Activated T-cell treated with anti-CD3 and anti-CD28 coated beads for 4 hours (primary cell): ENCODE results near the gene ALOX5AP.
A peak's percentile ranks its signal among the peaks of the same experiment; 100 is the strongest.
"Not testable (repeated sequence)": the region's sequence is repeated elsewhere in the genome, so short reads cannot be mapped to it uniquely, and the experiment has no call there.

Source experiments
- DNase-seq: peaks from one replicate; pipeline ENCODE4 v3.0.0-alpha.2; 2020

ALOX5AP gene

DNA sequence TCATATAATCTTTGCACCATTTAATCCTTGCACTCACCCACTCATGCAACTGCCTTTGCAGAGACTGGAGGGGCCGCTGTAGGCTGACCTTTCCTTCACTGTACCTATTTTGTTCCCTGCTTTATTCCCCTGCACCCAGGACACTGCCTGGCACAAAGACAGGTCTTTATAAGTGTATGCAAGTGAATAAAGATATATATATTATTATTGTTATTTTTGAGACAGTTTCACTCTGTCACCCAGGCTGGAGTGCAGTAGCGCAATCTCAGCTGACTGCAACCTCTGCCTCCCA is 3.8 kb downstream of the ALOX5AP start:
- no peak for DNase-seq

DNA sequence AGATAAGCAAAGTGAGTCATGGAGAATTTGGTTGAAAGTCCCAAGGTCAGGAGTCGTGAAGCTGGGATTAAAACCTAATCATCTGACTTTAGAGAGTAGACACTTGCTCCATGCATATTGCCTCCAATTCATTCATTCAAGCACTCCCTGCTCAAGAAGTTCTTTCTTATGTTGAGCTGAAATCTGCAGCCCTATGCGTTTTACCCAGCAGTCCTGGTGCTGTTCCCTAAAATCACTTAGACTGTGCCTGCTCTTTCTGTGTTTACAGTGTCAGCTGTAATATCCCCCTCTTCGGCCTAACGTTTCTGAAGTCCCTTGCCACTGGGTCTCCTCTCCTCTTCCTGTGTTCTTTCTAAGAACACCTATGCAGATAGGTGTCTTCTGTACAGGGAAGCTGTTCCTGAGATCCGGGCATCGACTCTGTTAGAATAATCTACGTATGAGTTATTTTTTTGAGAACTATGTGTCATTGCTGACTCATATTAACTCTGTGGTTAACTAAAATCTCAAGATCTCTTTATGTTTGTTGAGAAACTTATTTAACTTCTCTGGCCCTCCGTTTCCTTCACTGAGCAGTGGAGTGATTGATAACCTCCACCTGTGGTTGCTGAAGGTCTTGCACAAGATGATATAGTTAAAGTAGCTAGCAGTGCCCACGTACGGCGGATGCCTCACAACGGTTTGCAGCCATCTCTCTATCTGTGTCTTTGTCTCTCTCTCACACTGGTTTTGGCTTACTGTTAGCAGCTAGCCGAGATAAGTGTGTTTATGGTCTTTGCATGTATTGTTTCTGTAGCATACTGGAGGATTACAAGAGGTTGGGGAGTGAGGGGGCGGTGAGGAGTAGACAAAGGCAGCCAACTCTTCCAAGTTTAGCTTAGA is 4.7 kb downstream of the ALOX5AP start:
- DNase-seq, result peak; percentile 44

DNA sequence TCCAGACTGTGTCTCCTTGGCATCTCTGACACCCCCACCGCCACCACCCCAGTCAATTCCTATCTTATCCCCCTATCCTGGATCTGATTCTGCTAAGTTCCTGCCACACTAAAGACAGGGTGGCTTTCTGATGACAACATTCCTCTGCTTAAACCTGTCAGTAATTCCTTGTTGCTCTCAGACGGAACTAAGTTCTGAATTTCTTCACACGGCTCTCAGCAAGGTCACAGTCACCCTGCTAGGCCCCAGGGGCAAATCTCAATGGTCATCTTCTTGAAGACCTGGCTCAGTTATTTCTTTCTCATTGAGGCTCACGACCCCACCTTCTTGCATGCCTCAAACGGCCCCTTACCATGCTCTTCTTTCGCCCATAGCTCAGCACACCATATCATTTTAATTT is 7.6 kb downstream of the ALOX5AP start:
- DNase-seq, result no peak

DNA sequence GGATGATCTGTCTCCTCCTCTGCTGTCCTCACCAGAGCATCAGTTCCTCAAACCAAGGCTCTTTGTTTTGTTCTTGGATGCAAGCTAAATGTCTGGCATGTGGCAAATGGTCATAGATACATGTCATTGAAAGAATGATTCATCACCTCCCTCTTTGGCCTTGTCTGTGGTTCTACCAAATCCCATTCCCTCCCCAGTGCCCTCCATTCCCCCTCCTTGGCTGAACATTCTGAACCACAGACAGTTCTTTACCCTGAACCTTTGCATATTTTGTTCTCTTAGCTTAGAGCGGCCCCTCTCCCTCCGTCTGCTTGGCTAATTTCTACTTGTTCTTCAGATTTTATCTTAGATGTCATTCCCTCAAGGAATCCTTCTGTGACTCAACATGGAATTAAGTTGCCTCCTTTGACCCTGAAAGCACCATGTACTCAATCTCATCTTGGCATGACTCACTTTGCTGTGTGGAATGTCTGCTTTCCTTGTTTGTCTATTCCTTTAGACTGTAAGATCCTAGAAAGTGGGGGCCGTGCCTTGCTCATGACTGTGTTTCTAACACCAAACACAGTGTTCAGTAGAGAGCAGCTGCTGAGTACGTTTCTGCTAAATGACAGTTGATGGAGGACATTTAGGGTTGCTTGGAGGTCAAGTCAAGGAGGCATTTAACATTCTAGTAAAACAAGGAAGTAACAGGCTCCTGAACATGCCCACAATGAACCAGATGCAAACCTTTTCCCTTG is 8.1 kb downstream of the ALOX5AP start:
- DNase-seq, result no peak

DNA sequence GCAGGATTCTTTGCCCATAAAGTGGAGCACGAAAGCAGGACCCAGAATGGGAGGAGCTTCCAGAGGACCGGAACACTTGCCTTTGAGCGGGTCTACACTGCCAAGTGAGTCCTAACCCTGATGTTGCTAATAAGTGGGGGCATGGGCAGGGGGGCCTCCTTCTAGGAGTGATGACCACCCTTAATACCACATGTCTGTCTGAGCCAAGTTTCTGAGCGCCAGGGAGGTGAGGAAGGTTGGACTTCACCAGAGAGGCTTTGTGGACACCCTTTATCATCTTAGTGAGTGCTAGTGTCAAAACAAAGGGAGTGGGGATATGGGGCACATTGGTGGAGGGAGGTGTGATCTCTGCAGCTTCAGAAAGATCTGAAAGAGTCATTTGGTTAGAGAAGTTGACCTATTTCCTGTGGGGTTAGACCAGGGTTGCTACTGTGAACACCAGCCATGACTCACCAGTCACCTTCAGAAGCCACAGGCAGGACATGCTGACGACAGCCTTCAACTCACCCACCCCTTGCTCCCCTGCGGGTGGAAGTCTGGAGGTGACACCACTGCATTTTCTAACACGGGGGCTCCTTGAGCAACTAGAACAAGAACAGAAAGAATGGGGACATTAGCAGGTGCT is 8.8 kb downstream of the ALOX5AP start:
- peak; percentile 69 for DNase-seq

DNA sequence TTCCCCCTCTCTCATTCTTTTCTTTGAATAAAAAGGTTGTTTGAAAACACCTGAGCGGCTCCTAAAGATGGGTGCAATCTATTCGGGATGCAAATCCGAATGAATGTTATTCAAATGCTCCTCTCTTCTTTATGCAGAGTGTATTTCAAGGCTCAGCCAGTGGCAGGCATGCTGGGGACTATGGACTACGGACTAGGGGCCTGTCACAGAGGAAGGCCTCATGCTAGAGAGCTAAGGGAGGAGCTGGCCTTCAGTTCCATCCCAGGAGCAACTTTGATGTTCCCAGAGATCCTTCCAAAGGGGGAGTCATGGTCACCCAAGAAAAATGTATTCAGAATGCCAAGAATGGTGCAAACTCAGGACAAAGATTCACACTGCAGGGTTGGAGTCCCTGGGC is 9.3 kb downstream of the ALOX5AP start:
- no peak for DNase-seq

DNA sequence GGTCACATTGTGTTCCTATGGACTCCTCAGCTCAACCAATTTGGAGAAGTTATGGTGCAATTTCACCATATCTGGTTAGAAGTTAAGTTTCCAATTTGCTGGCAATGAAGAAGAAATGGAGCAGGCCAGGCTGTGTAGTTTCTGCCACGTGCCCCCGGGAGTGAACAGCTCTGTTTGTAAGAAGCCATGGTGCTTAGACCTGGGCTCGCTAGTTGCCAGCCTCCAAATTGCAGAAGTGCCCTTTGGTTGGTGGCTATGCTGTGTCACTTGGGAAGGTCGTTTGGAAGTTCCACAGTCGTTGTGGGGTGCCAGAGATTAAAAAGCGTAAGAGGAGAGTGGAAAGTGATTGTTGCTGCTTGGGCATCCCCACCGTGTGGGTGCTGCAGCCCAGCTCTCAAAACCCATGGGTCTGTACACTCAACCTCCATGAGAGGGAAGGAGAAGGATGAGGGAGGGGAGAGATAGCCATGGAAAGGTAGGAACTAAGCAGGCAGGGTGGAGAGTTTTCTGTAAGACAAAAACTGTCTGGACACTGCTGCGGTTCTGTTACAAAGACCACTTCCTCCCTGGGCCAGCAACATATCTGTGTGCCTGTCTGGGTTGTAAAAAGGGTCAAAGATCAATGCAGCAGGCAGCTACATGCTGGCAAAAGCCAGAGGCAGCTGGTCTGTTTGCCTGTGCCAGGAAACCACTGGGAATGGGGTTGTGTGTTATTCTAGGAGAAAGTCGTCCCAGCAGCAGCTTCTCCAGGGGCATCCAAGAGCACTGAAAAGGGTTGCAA is 10.8 kb downstream of the ALOX5AP start:
- DNase-seq, result no peak

DNA sequence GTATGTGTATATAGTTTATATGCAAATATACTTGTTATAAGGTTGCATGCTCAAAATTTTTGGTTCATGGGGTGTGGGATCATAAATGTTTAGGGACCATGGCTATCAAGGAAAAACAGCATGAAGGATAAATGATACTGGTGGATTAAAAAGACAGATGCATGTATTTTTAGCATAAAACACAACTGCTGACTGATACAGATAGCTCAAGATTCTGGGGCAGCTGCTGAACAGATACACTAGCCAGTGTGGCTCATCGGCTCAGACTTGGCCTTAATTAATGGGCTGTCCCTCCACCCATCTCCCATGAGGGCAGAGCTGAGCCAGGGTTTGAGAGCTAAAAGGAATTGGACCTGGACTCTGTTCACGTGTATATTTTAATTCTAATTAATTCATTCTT is 11.4 kb downstream of the ALOX5AP start:
- DNase-seq, result no peak

DNA sequence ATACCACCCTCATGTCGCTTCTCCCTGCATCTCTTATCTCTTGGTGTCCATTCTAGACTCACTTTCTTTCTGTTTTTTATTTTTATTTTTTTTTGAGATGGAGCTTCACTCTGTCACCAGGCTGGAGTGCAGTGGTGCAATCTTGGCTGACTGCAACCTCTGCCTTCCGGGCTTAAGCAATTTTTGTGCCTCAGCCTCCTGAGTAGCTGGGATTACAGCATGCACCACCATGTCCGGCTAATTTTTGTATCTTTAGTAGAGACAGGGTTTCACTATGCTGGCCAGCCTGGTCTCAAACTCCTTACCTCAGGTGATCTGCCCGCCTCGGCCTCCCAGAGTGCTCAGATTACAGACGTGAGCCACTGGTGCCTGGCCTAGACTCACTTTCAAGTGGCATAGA is 12.5 kb downstream of the ALOX5AP start:
- DNase-seq, result not testable (repeated sequence)

DNA sequence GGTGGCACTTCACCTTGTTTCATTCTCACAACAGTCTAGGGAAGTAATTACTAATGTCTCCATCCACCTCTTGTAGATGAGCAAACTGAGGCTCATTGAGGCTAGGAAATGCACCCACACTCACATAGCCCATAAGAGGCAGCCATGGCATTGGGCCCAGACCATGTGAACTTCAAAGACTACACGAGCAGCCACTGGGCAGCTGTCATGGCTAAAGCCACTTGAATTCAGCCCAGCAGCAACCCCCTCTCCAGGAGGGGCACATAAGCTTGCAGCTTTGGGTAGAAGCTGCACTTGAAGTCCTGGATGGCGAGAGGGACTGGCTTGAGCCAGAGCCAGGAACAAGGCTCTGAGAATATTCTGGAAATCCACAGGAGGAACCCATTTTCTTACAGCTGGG is 13.4 kb downstream of the ALOX5AP start:
- no peak for DNase-seq

DNA sequence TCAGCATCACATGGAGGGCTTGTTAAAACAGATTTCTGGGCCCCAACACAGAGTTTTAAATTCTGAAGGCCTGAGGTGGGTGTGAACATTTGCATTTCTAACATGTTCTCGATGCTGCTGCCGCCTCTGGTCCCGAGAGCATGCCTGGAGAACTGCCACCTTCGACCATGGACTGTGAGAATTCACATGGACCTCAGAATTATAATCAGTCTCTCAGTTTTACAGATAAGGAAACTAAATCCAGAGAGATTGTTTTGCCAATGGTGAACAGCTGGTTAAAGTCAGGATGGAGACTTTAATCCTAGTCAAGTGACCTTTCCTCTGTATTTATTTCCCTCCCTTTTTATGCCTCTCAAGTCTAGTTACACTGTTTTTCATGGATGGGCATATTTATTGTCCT is 14.7 kb downstream of the ALOX5AP start:
- DNase-seq, result no peak

DNA sequence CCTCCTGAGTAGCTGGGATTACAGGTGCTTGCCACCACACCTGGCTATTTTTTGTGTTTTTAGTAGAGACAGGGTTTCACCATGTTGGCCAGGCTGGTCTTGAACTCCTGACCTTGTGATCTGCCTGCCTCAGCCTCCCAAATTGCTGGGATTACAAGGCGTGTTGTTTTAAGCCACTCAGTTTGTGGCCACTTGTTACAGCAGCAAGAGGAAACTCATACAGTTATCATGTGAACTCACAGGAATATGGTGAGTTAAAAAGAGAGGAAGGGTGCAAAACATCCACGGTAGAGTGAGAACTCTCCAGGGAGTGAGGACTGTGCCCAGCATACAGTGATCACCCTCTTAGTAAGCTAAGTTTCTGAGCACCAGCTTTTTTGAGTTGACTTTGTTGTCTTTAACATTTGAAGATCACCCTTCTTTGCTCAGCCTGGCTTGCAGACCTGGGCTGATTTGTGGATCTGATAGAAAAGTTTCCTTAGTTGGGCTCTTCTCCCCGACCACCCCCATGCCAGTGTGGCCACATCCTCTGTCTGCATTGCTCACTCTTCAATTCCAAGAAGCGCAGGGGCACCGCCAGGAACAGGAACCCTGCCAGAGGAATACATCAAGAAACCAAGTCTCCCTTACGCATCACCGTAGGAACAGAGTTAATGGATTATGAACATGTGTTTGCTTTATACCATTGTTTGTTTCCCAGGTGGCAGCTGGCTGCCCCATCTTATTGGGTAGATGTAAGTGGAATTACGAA is 16.0 kb downstream of the ALOX5AP start:
- no peak for DNase-seq

DNA sequence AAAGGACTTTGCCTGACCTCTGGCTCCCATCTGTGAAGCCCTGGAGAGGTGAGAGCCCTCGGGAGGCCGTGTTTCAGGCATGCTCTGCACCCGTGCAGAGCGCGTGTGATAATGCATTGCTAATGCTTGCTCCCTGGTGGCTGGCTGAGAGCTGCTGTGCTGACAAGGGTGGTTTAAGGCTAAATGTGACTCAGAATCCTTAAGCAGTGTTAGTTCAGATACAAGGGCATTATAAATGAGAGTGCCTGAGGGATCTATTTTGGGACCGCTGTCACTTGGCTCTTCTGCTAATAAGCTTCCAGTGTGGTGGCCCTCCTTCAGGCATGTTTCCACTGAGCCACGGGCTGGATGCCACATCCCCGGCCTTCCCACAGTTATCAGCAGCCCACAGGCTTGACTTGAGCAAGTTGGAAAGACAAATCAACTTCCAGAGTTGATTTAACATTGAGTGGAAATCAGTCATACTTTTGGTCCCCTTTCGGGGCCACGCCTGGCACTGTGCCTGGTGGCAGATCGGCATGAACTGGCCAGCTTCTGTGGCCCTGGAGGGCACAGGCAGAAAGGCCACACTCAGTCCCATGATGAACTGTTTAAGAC is 17.0 kb downstream of the ALOX5AP start:
- DNase-seq, result no peak

DNA sequence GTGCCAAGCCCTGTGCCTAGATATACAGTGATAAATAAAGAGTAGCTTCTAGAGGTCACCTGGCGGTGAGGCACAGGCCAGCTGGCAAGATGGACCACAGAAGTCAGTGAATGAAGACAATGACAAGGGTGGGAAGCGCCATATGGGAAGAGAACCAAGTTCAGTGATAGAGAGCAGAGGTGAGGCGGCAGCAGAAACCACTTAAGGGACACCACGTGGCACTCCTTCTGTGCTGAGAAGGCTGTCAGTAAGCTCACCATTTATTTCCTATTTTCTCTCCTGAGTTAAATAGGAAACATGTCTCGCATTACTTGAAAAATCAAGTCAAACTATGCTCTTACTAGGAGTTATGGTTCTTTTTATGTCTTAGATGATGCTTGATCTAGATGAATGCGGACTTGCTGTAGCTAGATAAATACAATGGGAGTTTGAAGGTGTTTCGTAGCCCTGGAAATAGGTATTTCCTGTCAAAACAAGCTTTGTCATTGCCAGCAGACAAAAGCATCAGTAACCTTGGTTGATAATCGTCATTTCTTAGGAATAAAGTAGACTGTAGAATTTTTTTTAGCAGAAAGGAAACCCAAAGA is 17.8 kb downstream of the ALOX5AP start:
- DNase-seq, result no peak

DNA sequence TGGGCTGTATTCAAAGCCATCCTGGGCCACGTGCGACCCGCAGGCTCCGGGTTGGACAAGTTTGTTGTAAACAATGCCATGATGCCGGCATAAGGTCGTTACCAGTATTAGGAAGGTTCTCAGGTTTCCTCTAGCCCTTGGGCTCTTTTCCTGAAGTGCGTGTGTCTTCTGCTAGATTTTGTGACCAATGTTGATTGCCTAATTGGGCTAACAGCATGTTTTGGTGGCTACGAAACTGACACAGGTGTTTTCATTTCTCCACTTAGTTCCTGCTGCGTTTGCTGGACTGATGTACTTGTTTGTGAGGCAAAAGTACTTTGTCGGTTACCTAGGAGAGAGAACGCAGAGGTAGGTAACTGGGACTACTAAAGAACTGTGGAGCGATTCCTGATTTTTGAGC is 20.3 kb downstream of the ALOX5AP start:
- no peak for DNase-seq

DNA sequence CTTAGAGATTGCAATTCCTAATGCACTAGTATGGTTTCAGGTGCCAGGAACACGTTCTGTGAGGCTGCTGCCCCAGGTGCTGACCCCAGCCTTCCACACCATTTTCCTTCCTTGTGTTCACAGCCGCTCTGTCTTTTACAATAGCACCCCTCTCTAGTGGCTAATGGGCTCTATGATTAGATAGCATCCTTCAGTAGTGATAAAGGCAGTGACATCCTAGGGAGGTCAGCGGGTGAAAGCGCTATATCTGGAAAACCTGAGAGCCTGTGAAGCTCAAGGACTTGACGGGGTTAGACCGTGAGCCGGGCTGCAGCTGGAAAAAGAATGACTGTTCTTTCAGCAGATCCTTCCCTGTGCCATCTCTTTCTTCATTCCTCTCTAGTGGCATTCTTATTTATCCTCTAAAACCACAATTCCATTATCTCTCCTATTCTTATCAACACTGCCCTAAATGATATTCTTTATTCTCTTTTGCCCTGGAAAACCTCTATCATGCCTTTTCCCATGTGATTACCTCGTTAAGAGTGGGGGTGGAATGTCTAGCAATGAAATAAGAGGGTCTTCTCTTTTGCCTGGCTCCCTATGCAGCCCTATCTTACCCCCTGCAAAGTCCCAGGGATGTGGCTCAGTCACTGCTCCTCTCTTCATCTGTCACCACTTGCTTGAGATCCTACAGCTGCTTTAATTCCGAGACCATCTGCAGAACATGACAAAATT is 21.8 kb downstream of the ALOX5AP start:
- no peak for DNase-seq

DNA sequence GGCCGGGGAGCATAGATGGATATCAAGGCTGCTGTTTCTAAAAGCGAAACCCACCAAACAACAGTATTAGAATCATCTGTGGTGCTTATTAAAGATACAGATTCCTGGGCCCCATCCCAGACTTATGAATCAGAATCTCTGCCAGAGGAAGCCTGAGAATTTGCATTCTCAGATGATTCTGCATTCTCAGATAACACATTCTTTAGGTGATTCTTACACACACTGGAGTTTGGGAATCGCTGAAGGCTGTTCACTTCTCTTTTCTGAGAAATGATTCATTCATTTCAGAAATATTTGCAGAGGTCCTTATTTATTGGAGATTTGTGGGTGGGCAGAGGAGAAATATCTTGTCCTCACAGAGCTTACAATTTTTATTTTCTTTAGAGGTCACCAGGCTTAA is 24.4 kb downstream of the ALOX5AP start:
- no peak for DNase-seq

DNA sequence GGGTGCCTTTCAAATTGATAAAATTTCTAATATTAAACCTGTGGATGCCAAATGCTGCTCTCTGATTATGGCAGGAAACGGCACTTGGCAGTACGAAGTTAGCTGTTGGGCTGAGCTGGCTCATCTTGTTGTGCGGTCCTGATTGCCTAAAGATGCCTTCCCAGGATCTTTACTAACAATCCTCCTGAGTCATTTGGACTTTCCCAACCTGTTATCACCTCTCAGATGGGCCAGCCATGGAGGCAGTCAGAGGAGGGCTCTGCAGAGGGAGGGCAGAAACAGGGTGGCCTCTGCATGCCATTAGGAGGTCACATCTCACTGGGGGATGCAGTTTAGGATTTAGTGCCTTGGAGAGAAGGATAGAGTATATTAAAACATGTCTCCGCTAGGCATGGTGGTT is 27.3 kb downstream of the ALOX5AP start:
- no peak for DNase-seq

DNA sequence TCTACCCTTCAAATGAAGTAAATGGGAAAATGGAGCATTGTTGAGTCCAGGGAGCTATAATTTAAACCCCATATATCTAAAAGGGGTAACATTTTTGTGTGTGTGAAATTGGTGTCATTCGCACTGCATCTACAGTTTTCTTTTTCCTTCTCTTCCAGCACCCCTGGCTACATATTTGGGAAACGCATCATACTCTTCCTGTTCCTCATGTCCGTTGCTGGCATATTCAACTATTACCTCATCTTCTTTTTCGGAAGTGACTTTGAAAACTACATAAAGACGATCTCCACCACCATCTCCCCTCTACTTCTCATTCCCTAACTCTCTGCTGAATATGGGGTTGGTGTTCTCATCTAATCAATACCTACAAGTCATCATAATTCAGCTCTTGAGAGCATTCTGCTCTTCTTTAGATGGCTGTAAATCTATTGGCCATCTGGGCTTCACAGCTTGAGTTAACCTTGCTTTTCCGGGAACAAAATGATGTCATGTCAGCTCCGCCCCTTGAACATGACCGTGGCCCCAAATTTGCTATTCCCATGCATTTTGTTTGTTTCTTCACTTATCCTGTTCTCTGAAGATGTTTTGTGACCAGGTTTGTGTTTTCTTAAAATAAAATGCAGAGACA is 28.6 kb downstream of the ALOX5AP start:
- no peak for DNase-seq

DNA sequence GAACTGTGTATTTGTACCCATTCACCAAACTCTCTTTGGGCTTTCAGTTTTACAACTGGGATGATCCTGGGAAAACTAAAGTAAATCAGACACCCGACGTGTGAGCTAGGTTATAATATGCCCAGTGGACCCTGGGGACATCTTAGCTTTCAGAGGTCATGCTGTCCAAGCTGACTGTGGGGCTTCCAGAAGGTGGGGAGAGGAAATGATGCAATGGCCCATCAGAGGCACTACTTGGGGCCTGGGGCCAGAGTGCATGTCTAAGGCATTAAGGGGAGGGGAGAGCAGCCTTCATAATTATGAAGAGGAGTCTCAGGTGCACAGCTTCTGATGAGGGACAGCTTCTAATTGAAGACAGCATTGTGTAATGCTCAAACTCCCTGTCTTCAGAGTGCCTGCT is 30.9 kb downstream of the ALOX5AP start:
- DNase-seq, result no peak

DNA sequence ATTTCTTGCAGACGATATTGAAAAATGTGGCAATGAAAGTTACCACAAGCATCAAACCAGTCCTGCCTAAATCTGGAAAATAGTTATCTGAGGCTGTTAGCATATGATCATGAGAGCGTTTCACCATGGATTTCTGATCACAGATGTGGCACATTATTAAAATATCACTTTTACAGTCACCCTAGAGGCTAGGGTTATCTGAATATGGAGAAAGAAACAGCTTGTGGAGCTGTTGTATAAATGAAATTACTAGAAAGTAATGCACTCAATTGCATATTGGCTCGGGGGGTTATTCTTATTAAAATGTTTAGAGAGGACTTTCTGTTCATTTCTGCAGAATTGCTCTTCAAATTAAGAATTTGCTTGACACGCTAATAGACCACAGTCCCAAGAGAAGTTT is 35.6 kb downstream of the ALOX5AP start:
- no peak for DNase-seq
